BJ (cell line): ENCODE results near the gene SMAD9. TPM values are rescaled to one million over a fixed set of nuclear protein-coding genes. Genes with fewer than 3 reads are reported as not detected.

Source experiments
- CTCF ChIA-PET: fragments of 350-600 bp; formaldehyde crosslinking; extraction: SDS; loops from one replicate; lab custom pipeline; 2021; ENCODE audit warnings: antibody characterized with exemption, inconsistent platforms; lab: Yijun Ruan, JAX
- POLR2A ChIA-PET: fragments of 300-600 bp; sonication (Branson Sonifier 250); formaldehyde crosslinking; extraction: SDS; loops from one replicate; lab custom pipeline; 2021; ENCODE audit warnings: antibody characterized with exemption; lab: Charles Lee
- DNase-seq: peaks from one replicate; pipeline ENCODE4 v3.0.0-alpha.2; 2011; ENCODE audit warnings: low read depth
- H3K27me3 ChIP-seq: 2 replicates; pipeline ENCODE4 v1.6.0; 2011; ENCODE audit warnings: low read length; ENCODE audit not compliant: control insufficient read depth, insufficient read depth
- H3K36me3 ChIP-seq: 2 replicates; pipeline ENCODE4 v1.5.1; 2011; ENCODE audit warnings: low read length; ENCODE audit not compliant: control insufficient read depth, insufficient read depth
- H3K4me3 ChIP-seq: 2 replicates; pipeline ENCODE4 v1.5.1; 2011; ENCODE audit warnings: low read depth, mild to moderate bottlenecking, control low read depth, low read length
- polyA plus RNA-seq: library from polyadenylated mRNA; depleted of rRNA; stranded (reverse); fragments of >200 nt; gene quantifications from 2 replicates; pipeline ENCODE4 v1.2.3, GENCODE V29; 2011
- TF ChIP-seq, protein P1 (sequence below): IDR thresholded peaks from 2 replicates; pipeline ENCODE4 v1.5.1; 2011; ENCODE audit warnings: low read depth, mild to moderate bottlenecking, control low read depth, inconsistent platforms, low read length, moderate library complexity; ENCODE audit not compliant: insufficient read depth

Gene SMAD9
- polyA plus RNA-seq, 1 experiment: 3.0 TPM

GRCh38 chr13:36872621-36873020 lies 47.4 kb downstream of the SMAD9 start:
- TF ChIP-seq, protein P1, sequence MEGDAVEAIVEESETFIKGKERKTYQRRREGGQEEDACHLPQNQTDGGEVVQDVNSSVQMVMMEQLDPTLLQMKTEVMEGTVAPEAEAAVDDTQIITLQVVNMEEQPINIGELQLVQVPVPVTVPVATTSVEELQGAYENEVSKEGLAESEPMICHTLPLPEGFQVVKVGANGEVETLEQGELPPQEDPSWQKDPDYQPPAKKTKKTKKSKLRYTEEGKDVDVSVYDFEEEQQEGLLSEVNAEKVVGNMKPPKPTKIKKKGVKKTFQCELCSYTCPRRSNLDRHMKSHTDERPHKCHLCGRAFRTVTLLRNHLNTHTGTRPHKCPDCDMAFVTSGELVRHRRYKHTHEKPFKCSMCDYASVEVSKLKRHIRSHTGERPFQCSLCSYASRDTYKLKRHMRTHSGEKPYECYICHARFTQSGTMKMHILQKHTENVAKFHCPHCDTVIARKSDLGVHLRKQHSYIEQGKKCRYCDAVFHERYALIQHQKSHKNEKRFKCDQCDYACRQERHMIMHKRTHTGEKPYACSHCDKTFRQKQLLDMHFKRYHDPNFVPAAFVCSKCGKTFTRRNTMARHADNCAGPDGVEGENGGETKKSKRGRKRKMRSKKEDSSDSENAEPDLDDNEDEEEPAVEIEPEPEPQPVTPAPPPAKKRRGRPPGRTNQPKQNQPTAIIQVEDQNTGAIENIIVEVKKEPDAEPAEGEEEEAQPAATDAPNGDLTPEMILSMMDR: no peak
- no peaks in the 10 kb centered on the region for H3K36me3 ChIP-seq
- no peak for DNase-seq
- no peak overlapping the region for H3K4me3 ChIP-seq
- ChIA-PET CTCF (interaction anchor here (1.6 to 7.4 kb wide), 2 partner anchors 14 to 16 kb away, joined by 4 to 51 read pairs; no protein-coding TSS in a partner anchor), POLR2A (no interaction called here)
- H3K27me3 ChIP-seq: no peaks in the 10 kb centered on the region

DNA sequence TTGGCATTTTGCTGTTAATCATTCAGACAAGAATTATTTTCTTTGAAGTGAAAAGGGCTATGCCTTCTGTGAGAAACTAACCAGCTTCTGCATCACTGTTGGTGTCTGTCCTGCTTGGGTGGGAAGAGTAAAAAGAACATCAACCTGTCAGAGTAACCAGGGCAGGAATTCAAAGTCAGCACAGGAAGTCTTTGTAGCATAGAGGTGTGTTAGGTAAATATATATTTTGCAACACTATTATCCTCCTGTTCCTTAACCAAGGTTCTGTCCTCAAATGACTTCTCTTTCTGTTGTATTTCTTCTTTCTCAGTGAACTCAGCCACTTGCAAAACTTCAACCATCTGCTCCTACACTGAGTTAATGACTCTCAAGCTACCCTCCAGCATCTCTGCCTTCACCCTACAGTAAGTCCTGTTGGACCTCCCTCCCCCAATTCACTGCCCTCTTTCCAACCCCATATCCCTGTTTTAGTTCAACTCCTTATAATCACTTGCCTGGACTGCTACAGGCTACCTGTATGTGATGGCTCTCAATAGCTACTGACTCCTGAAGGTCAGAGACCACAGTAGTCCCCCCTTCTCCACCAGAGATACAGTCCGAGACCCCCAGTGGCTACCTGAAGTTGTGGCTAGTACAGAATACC lies 49.9 kb downstream of the SMAD9 start:
- H3K27me3 ChIP-seq: no peaks in the 10 kb centered on the region
- TF ChIP-seq, protein P1: no peak
- POLR2A ChIA-PET: no interaction called here
- CTCF ChIA-PET: interaction anchor here (1.3 to 7.4 kb wide), 3 partner anchors 11 to 112 kb away, joined by 3 to 51 read pairs (median 5); no protein-coding TSS in a partner anchor
- no peak for DNase-seq
- H3K36me3 ChIP-seq: 0 out of 2 replicates have a peak, but pooled peaks cover 1% of the 10 kb centered on the region
- H3K4me3 ChIP-seq: no peak overlapping the region

GRCh38 chr13:36866232-36866631 lies 53.8 kb downstream of the SMAD9 start:
- no peaks in the 10 kb centered on the region for H3K27me3 ChIP-seq
- H3K36me3 ChIP-seq: 0 out of 2 replicates have a peak, but pooled peaks cover 1% of the 10 kb centered on the region
- DNase-seq: no peak
- CTCF ChIA-PET: interaction anchor here (1.3 to 7.4 kb wide), 2 partner anchors 7 to 15 kb away, joined by 3 to 51 read pairs; no protein-coding TSS in a partner anchor
- H3K4me3 ChIP-seq: no peak overlapping the region
- POLR2A ChIA-PET: no interaction called here
- TF ChIP-seq, protein P1: no peak

- Histone ChIP-seq H3K4me3 (no peak overlapping the region), H3K27me3 (no peaks in the 10 kb centered on the region), H3K36me3 (0 out of 2 replicates have a peak, but pooled peaks cover 1% of the 10 kb centered on the region)
- DNase-seq: no peak
- TF ChIP-seq, protein P1: no peak
- POLR2A ChIA-PET: no interaction called here
- CTCF ChIA-PET: interaction anchor here (1.0 to 1.3 kb wide), 2 partner anchors 14 to 16 kb away, joined by 3 read pairs; no protein-coding TSS in a partner anchor
Observed at GRCh38 chr13:36865265-36865664, 54.8 kb downstream of the SMAD9 start.

DNA sequence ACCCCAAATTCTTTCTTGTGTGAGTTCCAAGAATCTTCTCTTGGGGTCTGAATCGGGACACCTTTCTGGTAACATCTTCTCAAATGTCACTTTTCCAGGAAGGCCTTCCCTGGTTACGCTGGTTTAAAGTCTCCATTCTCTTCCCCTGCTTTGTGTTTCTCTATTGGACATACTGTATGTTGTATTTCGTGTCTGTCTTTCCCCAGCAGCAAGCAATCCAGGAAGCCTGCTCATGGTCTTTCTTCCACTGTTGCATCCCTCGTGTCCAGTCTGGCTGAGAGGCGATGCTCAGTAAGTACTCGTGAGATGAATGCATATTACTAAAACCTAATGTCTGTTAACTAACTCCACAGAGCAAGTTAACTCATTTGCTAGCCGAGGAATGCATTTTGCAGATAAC lies 57.3 kb downstream of the SMAD9 start:
- TF ChIP-seq, protein P1: no peak
- ChIA-PET POLR2A (no interaction called here), CTCF (interaction anchor here (1.5 kb wide), 1 partner anchor 118 kb away, joined by 9 read pairs; no protein-coding TSS in a partner anchor)
- Histone ChIP-seq H3K36me3 (0 out of 2 replicates have a peak, but pooled peaks cover 1% of the 10 kb centered on the region), H3K27me3 (no peaks in the 10 kb centered on the region), H3K4me3 (no peak overlapping the region)
- DNase-seq: no peak
